SU-DHL-6 (cell line): ENCODE results near the gene ZNF181.

Experiments used
- EZH2phosphoT487 ChIP-seq: fragments of 200-600 bp; sonication (generic), shearing (Covaris generic); conservative IDR thresholded peaks from 2 replicates; pipeline ENCODE4 v1.6.1; 2018; ENCODE audit warnings: mild to moderate bottlenecking, antibody characterized with exemption, low read length, moderate library complexity, mixed read lengths
- TF ChIP-seq, protein P1 (sequence below): fragments of 200-600 bp; sonication (generic); IDR thresholded peaks from one replicate; pipeline ENCODE4 v1.5.1; 2017; ENCODE audit warnings: antibody characterized with exemption, mild to moderate bottlenecking, low read length, moderate library complexity; ENCODE audit not compliant: insufficient read depth, poor library complexity, severe bottlenecking

DNA sequence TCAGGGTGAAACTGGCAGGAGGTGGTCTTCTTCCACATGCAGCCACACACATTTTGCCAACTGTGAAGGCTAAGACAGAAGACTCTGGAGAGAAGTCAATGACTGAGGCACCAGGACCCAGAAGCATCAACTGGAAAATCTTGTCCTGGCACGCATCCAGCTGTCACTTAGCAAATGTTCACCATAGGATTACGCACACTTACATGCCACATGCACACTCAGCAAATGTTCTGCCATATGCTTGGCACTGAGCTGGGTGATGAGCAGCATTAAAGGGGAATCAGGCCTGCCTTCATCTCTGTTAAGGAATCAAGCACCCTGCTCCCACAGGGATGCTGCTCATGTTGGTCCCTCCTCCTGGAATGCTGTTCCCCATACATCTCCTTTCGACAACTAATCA, 33.9 kb downstream of the ZNF181 start:
- TF ChIP-seq, protein P1, sequence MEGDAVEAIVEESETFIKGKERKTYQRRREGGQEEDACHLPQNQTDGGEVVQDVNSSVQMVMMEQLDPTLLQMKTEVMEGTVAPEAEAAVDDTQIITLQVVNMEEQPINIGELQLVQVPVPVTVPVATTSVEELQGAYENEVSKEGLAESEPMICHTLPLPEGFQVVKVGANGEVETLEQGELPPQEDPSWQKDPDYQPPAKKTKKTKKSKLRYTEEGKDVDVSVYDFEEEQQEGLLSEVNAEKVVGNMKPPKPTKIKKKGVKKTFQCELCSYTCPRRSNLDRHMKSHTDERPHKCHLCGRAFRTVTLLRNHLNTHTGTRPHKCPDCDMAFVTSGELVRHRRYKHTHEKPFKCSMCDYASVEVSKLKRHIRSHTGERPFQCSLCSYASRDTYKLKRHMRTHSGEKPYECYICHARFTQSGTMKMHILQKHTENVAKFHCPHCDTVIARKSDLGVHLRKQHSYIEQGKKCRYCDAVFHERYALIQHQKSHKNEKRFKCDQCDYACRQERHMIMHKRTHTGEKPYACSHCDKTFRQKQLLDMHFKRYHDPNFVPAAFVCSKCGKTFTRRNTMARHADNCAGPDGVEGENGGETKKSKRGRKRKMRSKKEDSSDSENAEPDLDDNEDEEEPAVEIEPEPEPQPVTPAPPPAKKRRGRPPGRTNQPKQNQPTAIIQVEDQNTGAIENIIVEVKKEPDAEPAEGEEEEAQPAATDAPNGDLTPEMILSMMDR = no peak
- TF ChIP-seq EZH2phosphoT487 = no peak
